Fibroblast of skin of scalp (primary cell): ENCODE data around the gene ANK3.

ENCODE experiments used
- DNase-seq: peaks from one replicate; pipeline ENCODE4 v3.0.0-alpha.2; 2013

The ANK3 gene

GRCh38 chr10:60170250-60170649 is 219.4 kb downstream of the ANK3 start:
- DNase-seq = peak; percentile 13

DNA sequence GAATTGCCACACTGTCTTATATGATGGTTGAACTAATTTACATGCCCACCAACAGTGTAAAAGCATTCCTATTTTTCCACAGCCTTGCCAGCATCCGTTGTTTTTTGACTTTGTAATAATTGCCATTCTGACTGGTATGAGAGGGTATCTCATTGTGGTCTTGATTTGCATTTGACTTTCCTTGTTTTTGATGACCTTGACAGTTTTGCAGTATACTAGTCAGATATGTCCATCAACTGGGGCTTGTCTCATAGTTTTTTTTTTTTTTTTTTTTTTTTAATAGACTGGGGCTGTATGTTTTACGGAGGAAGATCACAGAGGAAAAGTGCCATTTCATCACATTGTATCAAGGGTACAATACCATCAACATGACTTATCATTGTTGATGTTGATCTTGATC is 220.6 kb downstream of the ANK3 start:
- no peak for DNase-seq

DNA sequence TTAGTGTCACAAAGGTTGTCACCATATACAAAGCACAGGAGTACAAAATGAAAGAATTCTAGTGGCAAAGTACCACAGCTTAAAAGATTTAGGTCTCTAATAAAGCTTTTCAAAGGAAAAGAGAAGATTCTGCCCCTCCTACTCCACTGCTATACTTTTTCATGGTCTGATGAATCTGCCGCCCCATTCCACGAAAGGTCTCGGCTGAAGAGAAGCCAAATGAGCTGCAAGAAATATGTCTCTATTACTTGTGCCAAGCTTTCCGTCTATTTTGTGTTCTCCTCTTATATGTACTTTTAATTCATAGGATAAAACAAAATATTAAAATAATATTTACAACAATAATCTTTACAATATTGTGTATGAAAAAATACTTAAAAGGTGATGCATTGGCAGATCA is 222.6 kb downstream of the ANK3 start:
- no peak for DNase-seq

DNA sequence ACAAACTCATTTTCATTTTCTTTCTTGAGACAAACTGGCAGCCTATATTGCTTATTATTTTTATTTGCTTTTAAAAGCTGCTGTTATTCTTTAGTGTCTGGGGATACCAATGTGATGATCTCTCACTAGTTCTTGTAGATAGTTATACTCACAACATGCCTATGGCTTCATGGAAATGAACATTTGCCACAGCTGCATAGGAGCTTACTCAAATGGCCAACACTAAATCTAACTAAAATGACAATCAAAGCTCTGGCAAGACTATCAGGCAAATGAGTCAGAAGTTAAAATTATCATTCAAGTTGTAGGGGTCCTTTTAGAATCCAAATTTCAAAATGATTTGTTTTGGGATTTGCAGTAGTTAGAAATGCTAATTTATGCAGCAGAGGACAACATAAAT is 225.9 kb downstream of the ANK3 start:
- DNase-seq = no peak

GRCh38 chr10:60162631-60163030 is 227.0 kb downstream of the ANK3 start:
- no peak for DNase-seq

DNA sequence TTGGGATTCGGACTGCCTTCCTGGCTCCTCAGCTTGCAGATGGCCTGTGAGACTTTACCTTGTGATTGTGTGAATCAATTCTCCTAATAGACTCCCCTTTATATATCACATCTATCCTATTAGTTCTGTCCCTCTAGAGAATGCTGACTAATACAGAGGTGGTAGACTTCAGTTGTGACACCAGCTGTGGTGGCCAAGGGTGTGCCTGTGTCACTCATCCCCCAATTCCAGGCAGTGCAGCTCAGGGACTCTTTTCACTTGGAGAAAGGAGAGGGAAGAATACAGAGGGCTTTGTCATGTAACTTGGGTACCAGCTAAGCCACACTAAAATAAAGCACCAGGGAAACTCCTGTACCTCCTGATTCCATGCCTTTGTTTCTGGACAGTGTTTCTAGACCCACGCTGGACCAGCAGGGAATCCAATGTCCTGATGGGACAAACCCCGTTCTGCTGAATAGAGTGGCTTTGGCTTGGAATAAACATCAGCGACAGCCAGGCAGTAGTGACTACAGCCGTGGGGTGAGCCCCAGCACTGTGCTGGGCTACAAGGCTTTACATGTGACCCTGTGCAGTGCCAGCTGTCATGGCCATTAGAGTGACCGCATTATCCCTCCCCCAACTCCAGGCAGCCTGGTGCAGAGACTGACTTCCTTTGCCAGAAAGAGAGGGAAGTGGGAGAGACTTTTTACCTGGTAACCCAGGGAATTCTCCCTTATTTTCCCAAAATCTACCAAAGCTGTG is 233.6 kb downstream of the ANK3 start:
- DNase-seq = no peak

- DNase-seq = no peak
Measured at GRCh38 chr10:60155099-60155877, 234.4 kb downstream of the ANK3 start.

DNA sequence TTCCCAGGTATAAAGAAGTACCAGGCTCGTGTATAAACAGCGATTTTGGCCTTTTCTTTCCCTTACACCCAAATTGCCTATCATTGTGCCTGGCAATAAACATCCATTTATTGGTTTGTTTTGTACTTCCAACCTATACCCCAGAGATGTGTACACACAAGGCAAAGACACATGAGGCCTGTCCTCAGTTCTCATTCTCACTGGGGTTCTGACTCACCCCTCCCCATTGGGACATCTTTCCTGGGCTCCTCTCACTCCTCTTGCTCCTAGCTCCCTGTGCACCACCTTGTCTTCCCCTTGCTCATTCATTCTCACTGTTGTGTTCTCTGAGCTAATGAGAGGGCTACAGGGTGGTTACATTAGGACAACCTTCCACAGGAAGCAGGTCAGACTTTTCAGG is 240.7 kb downstream of the ANK3 start:
- DNase-seq = no peak

GRCh38 chr10:60148266-60148840 is 241.3 kb downstream of the ANK3 start:
- peak; percentile 78 for DNase-seq

DNA sequence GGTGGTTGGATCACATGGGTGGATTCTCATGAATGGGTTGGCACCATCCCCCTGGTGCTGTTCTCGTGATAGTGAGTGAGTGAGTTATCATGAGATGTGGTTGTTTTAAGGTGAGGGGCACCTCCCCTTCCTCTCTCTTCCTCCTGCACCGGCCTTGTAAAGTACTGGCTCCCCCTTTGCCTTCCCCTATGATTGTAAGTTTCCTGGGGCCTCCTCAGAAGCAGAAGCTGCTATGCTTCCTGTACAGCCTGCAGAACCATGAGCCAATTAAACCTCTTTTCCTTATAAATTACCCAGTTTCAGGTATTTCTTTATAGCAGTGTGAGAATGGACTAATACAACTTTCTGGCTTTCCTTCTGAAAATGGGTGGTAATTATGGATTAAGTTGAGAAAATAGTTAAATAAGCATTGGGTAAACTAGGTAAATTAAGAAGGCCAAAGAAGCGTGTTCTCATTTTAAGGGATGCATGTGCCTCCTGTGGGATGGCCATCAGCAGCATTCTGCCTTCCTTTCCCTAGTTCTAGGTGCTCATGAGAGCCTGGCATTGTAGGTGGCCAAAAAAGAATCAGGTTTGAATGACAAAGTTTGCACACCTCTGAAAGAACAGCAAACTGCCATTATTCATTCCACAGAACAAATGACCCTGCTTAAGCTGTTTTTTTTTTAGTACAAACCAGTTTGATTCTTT is 242.0 kb downstream of the ANK3 start:
- DNase-seq = no peak

DNA sequence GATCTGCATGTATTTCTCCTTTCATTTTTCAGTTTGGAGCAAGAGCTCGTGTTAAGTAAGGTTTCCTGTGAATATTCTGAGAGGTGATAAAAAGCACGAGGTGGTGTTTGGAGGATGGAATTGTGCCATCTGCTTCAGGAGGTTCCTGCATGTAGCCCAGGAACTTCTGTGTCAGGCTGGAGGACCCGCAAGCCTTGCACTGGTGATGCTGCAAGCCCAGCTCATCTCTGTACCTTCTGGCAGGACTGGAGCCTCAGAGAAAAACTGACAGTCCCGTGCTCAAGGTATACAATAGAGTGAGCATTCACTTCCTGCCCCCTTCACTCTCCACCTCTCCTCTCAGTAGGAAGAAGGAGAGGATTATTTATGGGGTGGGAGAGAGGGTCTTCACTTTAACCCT is 242.7 kb downstream of the ANK3 start:
- no peak for DNase-seq

GRCh38 chr10:60144099-60144498 is 245.6 kb downstream of the ANK3 start:
- no peak for DNase-seq

GRCh38 chr10:60142736-60143135 is 246.9 kb downstream of the ANK3 start:
- DNase-seq = no peak

DNA sequence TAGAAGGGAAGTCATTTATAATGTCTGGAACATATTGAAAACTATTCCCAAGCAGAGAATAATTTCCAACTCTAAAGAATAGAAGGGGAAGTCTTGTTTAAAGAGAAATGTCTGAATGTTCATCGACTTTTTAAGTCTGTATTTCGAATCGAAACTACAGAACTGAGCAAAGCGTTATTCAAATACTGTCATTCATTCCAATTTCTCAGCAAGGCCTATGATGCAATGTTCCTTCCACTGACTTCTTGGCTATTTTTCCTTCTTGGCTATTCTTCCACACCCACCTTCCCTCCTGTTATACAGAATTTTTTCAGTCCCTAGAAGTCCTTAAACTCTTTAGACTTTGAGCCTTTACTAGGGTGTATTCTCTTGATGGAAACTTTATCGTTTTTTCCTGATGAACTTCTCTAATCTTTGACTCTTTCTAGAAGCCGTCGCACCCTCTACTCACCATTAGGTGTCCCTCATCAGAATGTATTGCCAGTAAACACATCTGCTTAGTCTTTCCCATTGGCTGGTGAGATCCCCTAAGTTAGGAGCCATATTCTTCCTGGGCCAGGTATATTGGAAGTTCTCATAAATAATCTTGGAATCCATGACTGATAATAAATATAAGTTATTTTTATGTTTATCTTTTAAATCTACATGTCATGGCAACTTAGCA is 247.6 kb downstream of the ANK3 start:
- no peak for DNase-seq

GRCh38 chr10:60140651-60141632 is 248.7 kb downstream of the ANK3 start:
- DNase-seq = no peak

- peak; percentile 29 for DNase-seq
Measured at GRCh38 chr10:60139798-60140566, 249.7 kb downstream of the ANK3 start.

- no peak for DNase-seq
Measured at GRCh38 chr10:60139290-60139689, 250.4 kb downstream of the ANK3 start.

DNA sequence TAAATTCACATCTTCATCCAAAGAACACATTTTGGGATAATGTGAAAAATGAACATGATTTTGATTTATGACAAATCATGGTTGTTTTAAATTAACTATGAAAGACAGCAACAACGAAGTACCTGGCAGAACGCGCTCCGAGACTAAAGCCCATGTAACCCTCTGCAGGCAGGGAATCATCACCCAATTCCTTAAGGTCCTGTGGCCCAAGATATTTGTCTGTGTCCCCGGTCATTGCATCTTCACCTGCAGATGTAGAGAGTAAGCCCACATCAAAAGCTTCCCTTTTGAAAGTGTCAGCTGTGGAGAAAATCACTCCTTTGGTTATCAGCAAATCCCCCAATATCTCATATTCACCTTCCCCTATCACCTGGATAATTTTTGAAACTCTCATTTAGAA is 250.8 kb downstream of the ANK3 start:
- DNase-seq = no peak

DNA sequence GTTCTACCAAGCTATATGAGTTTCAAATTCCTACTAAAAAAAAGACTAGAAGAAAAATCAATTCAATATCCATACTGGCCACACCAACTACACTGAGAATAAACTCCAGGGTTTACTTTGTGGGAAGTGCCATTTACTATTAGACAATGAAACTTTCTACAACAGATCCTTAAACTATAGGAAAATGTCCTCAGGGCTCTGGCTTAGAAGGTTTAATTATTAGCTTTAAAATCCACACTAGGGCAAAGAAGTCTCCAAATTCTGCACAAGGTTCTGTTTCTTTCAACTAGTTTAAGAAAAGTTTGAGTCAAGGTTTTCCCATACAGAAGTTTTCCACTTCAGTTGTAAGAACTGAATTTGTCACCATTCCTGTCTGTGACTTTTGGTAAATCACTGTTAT is 251.6 kb downstream of the ANK3 start:
- DNase-seq = no peak

- DNase-seq = no peak
Measured at GRCh38 chr10:60137292-60137992, 252.2 kb downstream of the ANK3 start.
